TTC549 (cell line): Measurements from ENCODE around the gene ABCC1.
"Not testable (repeated sequence)": the region's sequence is repeated elsewhere in the genome, so short reads cannot be mapped to it uniquely, and the experiment has no call there.

Experiments
- FAIRE-seq: peaks from 2 replicates; lab custom pipeline; 2012; peaks lifted over from hg19 to GRCh38; lab: Jason Lieb, UNC

The ABCC1 gene

DNA sequence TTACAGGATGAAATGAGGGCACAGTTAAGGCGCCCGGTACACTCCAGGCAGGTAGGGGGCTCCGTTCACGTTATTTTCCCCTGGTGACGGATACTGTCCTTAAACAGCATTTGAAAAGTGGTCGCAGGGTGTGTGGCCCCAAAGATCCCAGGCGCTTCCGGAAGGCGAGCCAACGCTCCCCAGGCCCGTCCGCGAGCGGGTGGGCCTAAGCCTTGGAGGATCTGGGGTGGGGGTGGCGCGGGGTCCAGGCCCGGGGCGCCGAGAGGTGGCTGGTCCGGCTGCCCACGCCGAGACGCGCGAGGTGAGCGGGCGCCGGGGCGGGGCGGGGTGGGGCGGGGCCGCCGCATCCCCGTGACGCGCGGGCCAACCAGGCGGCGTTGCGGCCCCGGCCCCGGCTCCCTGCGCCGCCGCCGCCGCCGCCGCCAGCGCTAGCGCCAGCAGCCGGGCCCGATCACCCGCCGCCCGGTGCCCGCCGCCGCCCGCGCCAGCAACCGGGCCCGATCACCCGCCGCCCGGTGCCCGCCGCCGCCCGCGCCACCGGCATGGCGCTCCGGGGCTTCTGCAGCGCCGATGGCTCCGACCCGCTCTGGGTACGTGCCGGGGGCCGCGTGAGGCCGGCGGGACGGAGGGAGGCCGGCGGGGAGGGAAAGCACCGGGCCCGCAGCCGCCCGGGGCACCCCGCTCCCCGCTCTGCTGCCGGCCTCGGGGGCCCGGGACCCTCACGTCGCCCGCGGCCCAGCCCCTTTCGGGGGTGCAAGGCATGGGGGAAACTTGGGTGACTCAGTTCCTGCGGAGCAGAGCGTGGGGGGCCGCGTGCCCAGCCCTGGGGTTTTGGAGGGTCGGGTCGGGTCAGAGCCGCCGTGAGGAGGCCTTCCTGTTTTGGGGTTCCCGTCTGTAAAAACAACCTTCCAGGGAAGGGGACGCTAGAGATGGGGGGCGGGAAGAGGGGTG lies at the start of gene ABCC1:
Gene ABCC1 (plus strand): TSS at position 407 of the 951 bp plus-strand sequence. CDS start 136 bp downstream, at position 543.
- FAIRE-seq = no peak

DNA sequence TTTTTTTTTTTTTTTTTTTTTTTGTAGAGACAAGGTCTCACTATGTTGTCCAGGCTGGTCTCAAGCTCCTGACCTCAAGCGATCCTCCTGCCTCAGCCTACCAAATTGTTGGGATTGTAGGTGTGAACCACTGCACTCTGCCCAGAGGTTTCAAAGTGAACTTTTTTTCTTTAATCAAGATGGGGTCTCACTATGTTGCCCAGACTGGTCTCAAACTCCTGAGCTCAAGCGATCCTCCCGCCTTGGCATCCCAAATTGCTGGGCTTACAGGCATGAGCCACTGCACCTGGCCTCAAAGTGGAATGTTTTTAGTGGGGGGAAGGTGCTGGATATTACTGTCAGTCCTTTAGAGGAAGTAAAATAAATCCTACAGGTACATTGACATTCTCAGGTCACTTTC lies 49.1 kb upstream of the ABCC1 start:
- FAIRE-seq = no peak

DNA sequence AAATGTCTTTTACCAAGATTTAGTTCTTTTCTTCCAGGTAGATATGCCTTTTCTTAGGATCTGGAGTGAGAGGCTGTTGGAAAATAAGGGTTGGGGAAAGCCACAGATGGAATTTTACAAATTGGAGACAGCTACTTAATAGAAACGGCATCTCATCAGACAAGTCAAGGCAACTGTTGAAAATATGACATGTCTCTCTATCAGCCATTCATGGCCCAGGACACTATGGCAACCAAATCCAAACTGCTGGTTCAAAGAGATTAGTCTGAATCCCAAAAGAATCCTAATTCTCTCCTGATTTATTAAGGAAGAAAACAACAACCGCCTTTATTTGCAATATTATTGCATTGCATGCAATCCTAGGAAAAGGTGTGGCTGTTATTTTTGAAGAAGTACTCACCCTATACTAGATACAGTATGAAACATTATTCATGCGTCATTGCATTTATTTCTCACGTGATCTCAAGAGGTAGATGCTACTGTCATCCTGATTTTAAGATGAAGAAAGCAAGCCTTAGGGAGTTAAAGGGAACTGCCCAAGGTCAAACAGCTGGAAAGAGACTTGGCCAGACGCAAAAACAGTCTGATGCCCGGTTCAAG lies 48.4 kb upstream of the ABCC1 start:
- no peak for FAIRE-seq

DNA sequence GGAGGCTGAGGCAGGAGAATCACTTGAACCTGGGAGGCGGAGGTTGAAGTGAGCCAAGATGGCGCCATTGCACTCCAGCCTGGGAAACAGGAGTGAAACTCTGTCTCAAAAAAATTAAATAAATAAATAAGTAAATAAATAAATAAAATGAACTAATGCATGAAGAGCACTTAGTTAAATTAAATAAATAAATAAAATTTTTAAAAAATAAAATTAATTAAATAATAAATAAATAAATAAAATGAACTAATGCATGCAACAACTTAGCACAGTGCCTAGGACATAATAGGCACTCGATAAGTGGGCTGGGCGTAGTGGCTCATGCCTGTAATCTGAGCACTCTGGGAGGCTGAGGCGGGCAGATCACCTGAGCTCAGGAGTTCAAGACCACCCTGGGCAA lies 45.5 kb upstream of the ABCC1 start:
- FAIRE-seq = no peak

DNA sequence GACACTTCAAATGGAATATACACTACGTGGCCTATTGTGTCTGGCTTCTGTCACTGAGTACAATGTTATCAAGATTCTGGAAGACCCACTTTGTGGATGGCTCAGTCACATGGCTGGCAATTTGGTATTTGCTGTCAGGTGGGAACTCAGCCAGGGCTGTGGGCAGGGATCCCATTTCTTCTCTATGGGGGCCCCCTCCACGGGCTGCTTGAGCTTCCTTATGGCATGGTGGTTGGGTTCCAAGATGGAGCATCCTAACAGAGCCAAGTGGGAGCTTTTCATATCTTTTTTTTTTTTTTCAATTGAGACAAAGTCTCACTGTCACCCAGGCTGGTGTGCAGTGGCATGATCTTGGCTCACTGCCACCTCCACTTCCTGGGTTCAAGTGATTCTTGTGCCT lies 43.0 kb upstream of the ABCC1 start:
- no peak for FAIRE-seq

DNA sequence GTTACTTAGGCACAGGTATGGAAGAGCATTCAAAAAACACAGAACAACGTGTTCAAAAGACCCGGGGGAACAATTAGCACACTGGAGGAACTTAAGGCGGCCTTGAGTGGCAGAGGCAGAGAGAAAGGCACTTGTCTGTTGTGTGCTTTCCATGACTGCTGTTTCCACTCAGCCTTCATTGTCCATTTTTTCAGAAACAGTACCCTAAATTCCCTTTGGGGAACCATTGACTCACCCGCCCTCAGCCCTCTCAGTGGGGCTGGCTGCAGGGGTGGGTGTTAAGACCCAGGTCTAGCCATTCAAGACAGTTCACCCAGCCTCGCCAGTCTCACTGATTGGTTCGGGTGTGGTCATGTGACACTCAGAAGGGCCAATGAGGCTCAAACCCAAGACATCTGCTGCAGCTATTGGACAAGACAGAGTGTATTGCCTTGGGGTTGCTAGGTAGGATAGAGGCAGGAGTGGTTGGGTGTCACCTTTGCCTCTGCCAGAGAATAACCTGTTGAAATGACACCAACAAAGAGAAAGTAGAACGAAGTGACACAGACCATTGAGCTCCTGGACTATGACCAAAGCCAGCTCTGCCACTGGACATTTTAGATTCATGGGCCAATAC lies 41.4 kb upstream of the ABCC1 start:
- no peak for FAIRE-seq

DNA sequence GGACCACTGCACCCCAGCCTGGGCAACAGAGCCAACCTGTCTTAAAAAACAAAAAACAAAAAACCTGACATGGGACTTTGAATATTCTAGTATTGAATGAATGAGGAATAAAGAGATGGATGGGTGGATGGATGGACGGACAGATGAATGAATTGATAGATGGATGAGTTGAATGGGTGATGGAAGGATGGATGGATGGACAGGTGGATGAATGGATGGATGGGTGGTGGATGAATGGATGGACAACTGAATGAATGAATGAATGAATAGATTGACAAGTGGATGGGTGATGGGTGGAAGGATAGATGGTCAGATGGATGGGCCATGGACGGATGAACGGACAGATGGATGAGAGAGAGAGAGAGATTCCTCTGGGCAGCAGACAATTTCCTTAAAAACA lies 38.2 kb upstream of the ABCC1 start:
- FAIRE-seq = no peak

DNA sequence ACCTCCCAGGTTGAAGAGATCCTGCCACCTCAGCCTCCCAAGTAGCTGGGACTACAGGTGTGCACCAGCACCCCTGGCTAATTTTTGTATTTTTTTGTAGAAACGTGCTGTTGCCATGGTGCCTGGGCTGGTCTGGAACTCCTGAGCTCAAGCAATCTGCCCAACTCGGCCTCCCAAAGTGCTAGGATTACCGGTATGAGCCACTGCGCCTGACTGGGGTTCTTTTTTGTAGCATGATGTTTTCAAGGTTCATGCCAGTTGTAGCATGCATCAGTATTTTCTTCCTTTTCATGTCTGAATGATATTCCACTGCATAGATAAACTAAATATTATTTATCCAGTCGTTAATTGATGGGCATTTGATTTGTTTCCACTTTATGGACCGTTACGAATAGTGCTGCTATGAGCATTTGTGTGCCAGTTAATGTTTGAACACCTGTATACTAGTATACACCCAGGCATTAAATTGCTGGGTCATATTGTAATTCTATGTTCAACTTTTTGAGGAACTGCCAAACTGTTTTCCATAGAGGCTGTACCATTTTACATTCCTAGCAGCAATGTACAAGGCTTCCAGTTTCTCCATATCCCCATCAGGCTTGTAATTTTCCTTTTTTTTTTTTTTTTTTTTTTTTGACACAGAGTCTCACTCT lies 36.2 kb upstream of the ABCC1 start:
- FAIRE-seq = no peak

DNA sequence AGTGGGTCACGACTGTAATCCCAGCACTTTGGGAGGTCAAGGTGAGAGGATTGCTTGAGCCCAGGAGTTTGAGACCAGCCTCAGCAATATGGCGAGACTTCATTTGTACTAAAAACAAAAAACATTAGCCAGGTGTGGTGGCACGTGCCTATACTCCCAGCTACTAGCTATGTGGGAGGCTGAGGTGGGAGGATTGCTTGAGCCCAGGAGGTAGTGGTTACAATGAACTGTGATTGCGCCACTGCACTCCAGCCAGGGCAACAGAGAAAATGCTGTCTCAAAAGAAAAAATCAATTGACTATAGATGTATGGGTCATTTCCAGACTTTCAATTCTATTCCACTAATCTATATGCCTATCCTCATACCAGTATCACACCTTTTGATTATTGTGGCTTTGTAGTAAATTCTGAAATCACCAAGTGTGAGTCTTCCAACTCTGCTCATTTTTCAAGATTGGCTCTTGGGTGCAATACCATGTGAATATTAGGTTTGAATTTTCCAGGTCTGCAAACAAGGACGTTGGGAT lies 33.8 kb upstream of the ABCC1 start:
- FAIRE-seq = no peak

DNA sequence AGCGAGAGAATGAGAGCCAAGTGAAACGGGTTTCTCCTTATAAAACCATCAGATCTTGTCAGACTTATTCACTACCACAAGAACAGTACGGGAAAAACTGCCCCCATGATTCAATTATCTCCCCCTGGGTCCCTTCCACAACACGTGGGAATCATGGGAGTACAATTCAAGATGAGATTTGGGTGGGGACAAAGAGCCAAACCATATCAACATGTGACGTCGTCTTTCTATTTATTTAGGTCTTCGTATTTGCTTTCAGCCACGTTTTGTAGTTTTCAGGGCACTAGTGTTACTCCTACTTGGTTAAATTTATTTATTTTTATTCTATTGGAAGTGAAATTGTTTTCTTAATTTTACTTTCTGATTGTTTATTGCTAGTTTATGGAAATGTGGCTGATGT lies 33.1 kb upstream of the ABCC1 start:
- FAIRE-seq = no peak

DNA sequence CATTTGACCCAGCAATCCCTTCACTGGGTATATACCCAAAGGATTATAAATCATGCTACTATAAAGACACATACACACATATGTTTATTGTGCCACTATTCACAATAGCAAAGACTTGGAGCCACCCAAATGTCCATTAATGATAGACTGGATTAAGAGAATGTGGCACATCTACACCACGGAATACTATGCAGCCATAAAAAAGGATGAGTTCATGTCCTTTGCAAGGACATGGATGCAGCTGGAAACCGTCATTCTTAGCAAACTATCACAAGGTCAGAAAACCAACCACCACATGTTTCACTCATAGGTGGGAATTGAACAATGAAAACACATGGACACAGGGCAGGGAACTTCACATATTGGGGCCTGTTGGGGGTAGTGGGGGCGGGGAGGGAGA lies 31.1 kb upstream of the ABCC1 start:
- FAIRE-seq = not testable (repeated sequence)

DNA sequence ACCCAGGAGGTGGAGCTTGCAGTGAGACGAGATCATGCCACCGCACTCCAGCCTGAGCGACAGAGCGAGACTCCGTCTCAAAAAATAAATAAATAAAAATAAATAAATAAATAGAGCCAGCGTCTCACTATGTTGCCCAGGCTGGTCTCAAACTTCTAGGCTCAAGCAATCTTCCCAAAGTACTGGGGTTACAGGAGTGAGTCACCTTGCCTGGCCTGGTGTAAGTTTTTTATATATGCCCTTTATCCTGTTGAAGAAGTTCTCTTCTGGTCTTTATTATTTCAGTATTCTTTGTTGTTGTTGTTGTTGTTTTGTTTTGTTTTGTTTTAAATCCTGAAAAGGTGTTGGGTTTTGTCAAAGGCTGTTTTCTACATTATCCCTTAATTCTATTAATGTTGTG lies 30.1 kb upstream of the ABCC1 start:
- no peak for FAIRE-seq

DNA sequence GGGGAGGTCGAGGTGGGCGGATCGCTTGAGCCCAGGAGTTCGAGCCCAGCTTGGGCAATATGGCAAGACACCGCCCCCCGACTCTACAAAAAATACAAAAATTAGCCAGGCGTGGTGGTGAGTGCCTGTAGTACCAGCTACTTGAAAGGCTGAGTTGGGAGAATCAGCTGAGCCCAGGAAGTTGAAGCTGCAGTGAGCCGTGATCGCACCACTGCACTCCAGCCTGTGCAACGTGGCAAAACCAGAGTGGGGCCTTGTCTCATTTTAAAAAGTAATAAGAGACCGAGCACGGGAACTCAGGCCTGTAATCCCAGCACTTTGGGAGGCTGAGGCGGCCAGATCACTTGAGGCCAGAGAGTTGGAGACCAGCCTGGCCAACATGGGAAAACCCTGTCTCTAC lies 24.4 kb upstream of the ABCC1 start:
- no peak for FAIRE-seq

DNA sequence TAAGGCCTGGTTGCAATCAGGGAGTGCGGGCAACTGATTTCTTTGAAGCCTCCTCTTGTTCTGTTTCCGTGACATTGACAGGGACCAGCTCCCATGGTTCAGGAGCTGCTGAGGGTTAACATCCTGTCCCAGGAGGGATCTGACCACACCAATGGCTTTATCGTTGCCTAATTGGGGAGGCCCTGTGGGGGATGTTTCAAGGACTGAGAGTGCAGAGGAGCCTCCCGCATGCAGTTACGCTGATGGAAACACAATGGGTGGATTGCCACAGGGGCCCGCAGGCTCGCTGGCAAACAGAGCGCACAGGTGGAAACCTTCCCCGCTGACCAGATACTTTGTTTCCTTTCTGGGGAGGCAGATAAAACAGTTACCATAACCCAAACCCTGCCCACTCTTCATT lies 23.8 kb upstream of the ABCC1 start:
- no peak for FAIRE-seq

DNA sequence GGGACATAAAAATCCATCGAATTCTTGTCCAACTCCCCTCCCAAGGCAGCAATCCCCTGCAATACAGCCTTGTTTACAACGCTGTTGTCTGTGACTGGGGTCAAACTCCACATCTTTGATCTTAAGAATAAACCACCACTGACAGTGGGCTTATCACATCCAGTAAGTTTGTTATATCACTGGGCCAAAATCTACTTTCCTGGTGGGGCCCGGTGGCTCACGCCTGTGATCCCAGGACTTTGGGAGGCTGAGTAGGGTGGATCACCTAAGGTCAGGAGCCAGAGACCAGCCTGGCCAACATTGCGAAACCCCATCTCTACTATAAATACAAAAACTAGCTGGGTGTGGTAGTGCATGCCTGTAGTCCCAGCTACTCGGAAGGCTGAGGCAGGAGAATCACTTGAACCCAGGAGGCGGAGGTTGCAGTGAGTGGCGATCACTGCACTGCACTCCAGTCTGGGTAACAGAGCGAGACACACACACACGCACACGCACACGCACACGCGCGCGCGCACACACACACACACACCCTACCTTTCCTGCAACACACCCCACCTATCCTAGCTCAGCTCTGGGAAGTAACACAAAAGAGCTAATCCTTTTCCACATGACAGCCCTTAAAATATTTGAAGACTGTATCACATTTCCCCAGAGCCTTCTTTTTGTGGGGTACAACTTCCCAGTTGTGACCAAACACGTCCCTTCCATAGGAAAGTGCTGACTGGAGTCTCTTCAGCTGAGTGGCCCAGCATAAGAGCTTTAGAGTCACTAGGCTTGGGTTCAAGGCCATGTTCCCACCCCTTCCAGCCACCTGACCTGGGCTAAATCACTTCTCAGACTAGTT lies 20.9 kb upstream of the ABCC1 start:
- FAIRE-seq = no peak

DNA sequence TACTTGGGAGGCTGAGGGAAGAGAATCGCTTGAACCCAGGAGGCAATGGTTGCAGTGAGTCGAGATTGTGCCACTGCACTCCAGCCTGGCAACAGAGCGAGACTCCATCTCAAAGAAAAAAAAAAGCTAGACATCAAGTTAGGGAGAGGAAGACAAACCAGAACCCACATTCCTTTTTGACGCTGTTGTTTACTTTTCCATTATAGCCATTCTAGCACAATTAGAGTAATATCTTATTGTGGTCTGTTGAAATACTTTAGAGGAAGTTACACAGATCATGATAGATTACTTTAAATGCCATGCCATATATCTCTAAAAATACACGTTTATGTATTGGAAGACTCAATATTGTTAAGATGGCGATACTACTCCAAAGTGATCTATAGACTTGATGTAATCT lies 16.5 kb upstream of the ABCC1 start:
- no peak for FAIRE-seq

DNA sequence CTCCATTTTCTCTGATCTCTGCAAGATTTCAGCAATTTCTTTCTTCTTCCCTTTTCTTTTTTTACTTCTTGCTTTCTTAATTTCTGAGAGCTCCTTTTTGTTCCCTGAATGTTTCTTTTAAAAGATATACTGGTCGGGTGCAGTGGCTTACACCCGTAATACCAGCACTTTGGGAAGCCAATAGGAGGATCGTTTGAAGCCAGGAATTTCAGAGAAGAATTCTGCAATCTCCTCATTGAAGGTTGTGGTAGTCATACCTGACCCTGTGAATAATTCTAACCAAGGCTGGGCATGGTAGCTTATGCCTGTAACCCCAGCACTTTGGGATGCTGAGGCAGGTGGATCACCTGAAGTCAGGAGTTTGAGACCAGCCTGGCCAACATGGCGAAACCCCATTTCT lies 15.6 kb upstream of the ABCC1 start:
- FAIRE-seq = no peak

DNA sequence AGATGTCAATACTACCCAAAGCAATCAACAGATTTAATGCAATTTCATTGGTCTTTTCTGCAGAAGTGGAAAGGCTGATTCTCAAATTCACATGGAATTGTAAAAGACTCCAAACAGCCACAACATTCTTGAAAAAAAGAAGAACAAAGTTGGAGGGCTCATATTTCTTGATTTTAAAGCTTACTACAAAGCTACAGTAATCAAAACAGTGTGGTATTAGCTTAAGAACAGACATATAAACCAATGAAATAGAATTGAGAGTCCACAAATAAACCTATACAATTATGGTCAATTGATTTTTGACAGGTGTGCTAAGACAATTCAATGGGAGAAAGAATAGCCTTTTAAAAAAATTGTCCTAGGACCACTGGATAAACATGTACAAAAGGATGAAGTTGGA lies 14.4 kb upstream of the ABCC1 start:
- no peak for FAIRE-seq

DNA sequence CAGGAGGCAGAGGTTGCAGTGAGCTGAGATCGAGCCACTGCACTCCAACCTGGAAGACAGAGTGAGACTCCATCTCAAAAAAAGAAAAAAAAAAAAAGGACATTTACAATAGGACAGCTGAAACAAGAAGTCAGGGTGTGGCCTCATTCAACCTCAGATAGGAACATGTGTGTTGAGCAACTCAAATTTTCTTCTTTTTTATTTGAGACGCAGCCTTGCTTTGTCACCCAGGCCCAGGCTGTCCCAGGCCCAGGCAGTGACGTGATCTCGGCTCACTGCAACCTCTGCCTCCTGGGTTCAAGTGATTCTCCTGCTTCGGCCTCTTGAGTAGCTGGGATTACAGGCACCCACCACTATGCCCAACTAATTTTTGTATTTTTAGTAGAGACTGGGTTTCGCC lies 12.6 kb upstream of the ABCC1 start:
- not testable (repeated sequence) for FAIRE-seq

DNA sequence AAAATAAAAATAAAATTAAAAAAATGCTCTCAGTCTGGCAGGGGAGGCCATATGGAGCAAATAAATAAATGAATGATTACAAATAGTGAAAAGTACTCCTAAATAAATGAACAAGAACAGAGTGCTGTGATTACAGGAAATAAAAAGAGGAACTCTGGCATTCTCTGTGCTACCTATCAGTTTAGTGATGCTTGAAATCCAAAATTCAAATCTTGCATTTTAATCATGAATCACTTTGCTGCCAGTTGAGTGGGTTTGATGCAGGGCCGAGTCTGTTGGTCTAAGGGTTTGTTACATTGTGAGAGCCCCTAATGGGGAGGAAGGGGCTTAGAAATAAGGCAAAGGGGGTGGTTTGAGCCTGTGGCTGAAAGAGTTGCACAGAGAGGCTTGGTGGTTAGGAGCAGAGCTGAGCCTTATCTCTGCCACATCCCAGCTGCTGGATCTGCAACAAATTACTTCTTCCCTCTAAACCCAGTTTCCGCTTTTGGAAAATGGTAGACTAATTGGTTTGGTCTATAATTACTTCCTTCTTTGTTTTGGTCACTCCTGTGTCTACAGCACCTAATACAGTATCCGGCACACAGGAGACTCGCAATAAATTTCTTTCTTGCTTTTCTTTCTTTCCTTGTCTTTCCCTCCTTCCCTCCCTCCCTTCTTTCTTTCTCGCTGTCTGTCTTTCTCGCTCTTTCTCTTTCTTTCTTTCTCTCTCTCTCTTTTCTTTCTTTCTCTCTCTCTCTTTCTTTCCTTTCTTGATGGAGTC lies 6.3 kb upstream of the ABCC1 start:
- FAIRE-seq = no peak
